K562 (cell line): Measurements from ENCODE around the gene S100A1. TPM values are rescaled to one million over a fixed set of nuclear protein-coding genes. Genes with fewer than 3 reads are reported as not detected.

Experiments used
- ARID1B ChIP-seq: fragments of 450-650 bp; IDR thresholded peaks from 2 replicates; pipeline ENCODE4 v1.6.1; 2016; ENCODE audit warnings: antibody characterized with exemption, mild to moderate bottlenecking, inconsistent platforms
- ATF1 ChIP-seq, 2 experiments: fragments of 450-650 bp in 1 of 2; IDR thresholded peaks; 2 replicates each; pipeline ENCODE4 v1.6.1; 2016; ENCODE audit warnings: missing compliant biosample characterization in 1 of 2, missing genetic modification characterization in 1 of 2
- C11orf30 ChIP-seq: fragments of 450-650 bp; IDR thresholded peaks from 2 replicates; pipeline ENCODE4 v1.6.1; 2016; ENCODE audit warnings: low read depth, mild to moderate bottlenecking
- FOSL1 ChIP-seq: fragments of 200-800 bp; sonication (Bioruptor generic); conservative IDR thresholded peaks from 2 replicates; pipeline ENCODE4 v1.6.1; 2016; ENCODE audit warnings: missing genetic modification characterization, missing compliant biosample characterization
- FOXP4 ChIP-seq: sonication (generic); formaldehyde crosslinking; IDR thresholded peaks from 2 replicates; pipeline ENCODE4 v1.8.0; 2022; ENCODE audit warnings: mild to moderate bottlenecking, missing genetic modification reagents, borderline replicate concordance
- GATAD2A ChIP-seq: fragments of 450-650 bp; IDR thresholded peaks from 2 replicates; pipeline ENCODE4 v1.6.1; 2017
- ILK ChIP-seq: fragments of 450-650 bp; IDR thresholded peaks from 2 replicates; pipeline ENCODE4 v1.6.1; 2016; ENCODE audit warnings: missing genetic modification characterization, low read depth, mild to moderate bottlenecking, missing compliant biosample characterization, moderate library complexity, borderline replicate concordance
- KDM1A ChIP-seq, 2 experiments: fragments of 450-650 bp; IDR thresholded peaks; 2 replicates each; pipeline ENCODE4 v1.6.1; 2016; ENCODE audit warnings: mild to moderate bottlenecking in 2 of 2
- KLF6 ChIP-seq: fragments of 250-450 bp; sonication (Bioruptor Pico); IDR thresholded peaks from 2 replicates; pipeline ENCODE4 v1.4.0; 2020; ENCODE audit warnings: mild to moderate bottlenecking, moderate library complexity, borderline replicate concordance
- MTF1 ChIP-seq: fragments of 250-450 bp; sonication (Bioruptor Pico); IDR thresholded peaks from 2 replicates; pipeline ENCODE4 v1.9.0; 2021; ENCODE audit warnings: moderate library complexity, mild to moderate bottlenecking, inconsistent platforms, borderline replicate concordance
- PREB ChIP-seq: sonication (generic); formaldehyde crosslinking; IDR thresholded peaks from 2 replicates; pipeline ENCODE4 v1.8.1; 2023; ENCODE audit warnings: mild to moderate bottlenecking, missing genetic modification reagents
- PTTG1 ChIP-seq: fragments of 450-650 bp; IDR thresholded peaks from 2 replicates; pipeline ENCODE4 v1.6.1; 2016; ENCODE audit warnings: low read depth, mild to moderate bottlenecking, missing genetic modification characterization, missing compliant biosample characterization
- SAP30 ChIP-seq: fragments of 200-600 bp; sonication (generic); IDR thresholded peaks from 2 replicates; pipeline ENCODE4 v1.6.1; 2012; ENCODE audit warnings: borderline replicate concordance, low read depth, mild to moderate bottlenecking, moderate library complexity, low read length, control low read depth, inconsistent platforms; ENCODE audit not compliant: insufficient read depth, poor library complexity, severe bottlenecking
- SREBF2 ChIP-seq: sonication (generic); formaldehyde crosslinking; IDR thresholded peaks from 2 replicates; pipeline ENCODE4 v1.4.0; 2020; ENCODE audit warnings: mild to moderate bottlenecking, missing genetic modification reagents
- ZBTB26 ChIP-seq: fragments of 450-650 bp; formaldehyde crosslinking; IDR thresholded peaks from 2 replicates; pipeline ENCODE4 v1.4.0; 2022; ENCODE audit warnings: missing genetic modification characterization
- ZHX1 ChIP-seq: fragments of 150-350 bp; conservative IDR thresholded peaks from 2 replicates; pipeline ENCODE4 v1.6.1; 2014; ENCODE audit warnings: low read length
- ZNF280A ChIP-seq: fragments of 450-650 bp; IDR thresholded peaks from 2 replicates; pipeline ENCODE4 v1.6.1; 2018; ENCODE audit warnings: mild to moderate bottlenecking, low read depth; ENCODE audit not compliant: partially characterized antibody
- ZNF586 ChIP-seq: fragments of 450-650 bp; formaldehyde crosslinking; conservative IDR thresholded peaks from 2 replicates; pipeline ENCODE4 v1.4.0; 2020; ENCODE audit warnings: mild to moderate bottlenecking, moderate library complexity
- ZNF644 ChIP-seq: fragments of 200-800 bp; sonication (Bioruptor generic); IDR thresholded peaks from 2 replicates; pipeline ENCODE4 v1.6.1; 2016; ENCODE audit warnings: low read depth, missing genetic modification characterization, missing compliant biosample characterization
- ZNF699 ChIP-seq: fragments of 250-450 bp; sonication (Bioruptor Pico); IDR thresholded peaks from 2 replicates; pipeline ENCODE4 v1.8.0; 2021; ENCODE audit warnings: mild to moderate bottlenecking, moderate library complexity; ENCODE audit not compliant: insufficient replicate concordance
- polyA plus RNA-seq, 8 experiments: library from polyadenylated mRNA; depleted of rRNA in 4 of 8; stranded (reverse) in 5 of 8; unstranded in 3 of 8; fragments of >200 nt; fragmentation: Nextera tagmentation in 2 of 8; fragmentation: Illumina TruSeq in 1 of 8; extraction: Ambion mirVana in 2 of 8; extraction: Trizol in 1 of 8; gene quantifications; 2 replicates each; pipeline versions ENCODE4 v1.2.1 to v1.2.3, GENCODE V29; 2011 to 2014; ENCODE audit warnings: inconsistent platforms in 1 of 8, missing spikeins in 1 of 8
- total RNA-seq, 7 experiments: library from RNA; depleted of rRNA in 6 of 7; stranded (reverse); fragments of >200 nt in 6 of 7; fragmentation: Illumina TruSeq in 2 of 7; extraction: Trizol in 2 of 7; gene quantifications; 2 replicates each; pipeline versions ENCODE4 v1.2.1 to v1.2.3, GENCODE V29; 2011 to 2021; ENCODE audit warnings: low replicate concordance in 1 of 7

The S100A1 gene
- total and polyA plus RNA-seq, 9 of the 15 experiments (the other 6 are each of a cell fraction or from before 2014, with no cell fraction given) = 0.44 to 30.1 (median 12.7) TPM

- no peak for TF ChIP-seq ZHX1
- TF ChIP-seq ILK (tag) = no peak
- TF ChIP-seq MTF1 (CRISPR knock-in tag) = no peak
- no peak for TF ChIP-seq ZNF699
- TF ChIP-seq SAP30 = no peak
- no peak for TF ChIP-seq ZNF586 (CRISPR knock-in tag)
- 0 out of 2 replicates have a peak, but pooled peaks have one; percentile 1 for TF ChIP-seq GATAD2A
- 0 out of 2 replicates have a peak, but pooled peaks have one; percentile 28 for TF ChIP-seq ARID1B
- TF ChIP-seq FOSL1 (tag) = no peak
- peak; percentile 20 to 45; a peak in 1 of 4 replicates for TF ChIP-seq KDM1A (IDR thresholded peaks at IDR 0.05)
- TF ChIP-seq ATF1 (CRISPR knock-in tag; IDR thresholded peaks at IDR 0.05) = no peak
- 0 out of 2 replicates have a peak, but pooled peaks have one; percentile 14 for TF ChIP-seq ATF1 (tag; IDR thresholded peaks at IDR 0.05)
- TF ChIP-seq FOXP4 (CRISPR knock-in tag) = 0 out of 2 replicates have a peak, but pooled peaks have one; percentile 40
- no peak for TF ChIP-seq KLF6
- TF ChIP-seq C11orf30 = no peak
- no peak for TF ChIP-seq ZNF644 (tag)
- TF ChIP-seq ZNF280A = no peak
- no peak for TF ChIP-seq PTTG1 (tag)
- no peak for TF ChIP-seq PREB (CRISPR knock-in tag)
- no peak for TF ChIP-seq ZBTB26 (CRISPR knock-in tag)
- no peak for TF ChIP-seq SREBF2 (CRISPR knock-in tag)
Observed at GRCh38 chr1:153609585-153609907, 18.7 kb upstream of the S100A1 start (continued).
